HepG2 (cell line): ENCODE results near the gene SCGB1D2. TPM values are rescaled to one million over a fixed set of nuclear protein-coding genes. Genes with fewer than 3 reads are reported as not detected.
A peak's percentile ranks its signal among the peaks of the same experiment; 100 is the strongest.

ENCODE experiments used
- BORCS8-MEF2B ChIP-seq: sonication (generic); formaldehyde crosslinking; IDR thresholded peaks from 2 replicates; pipeline ENCODE4 v1.8.0; 2022; ENCODE audit warnings: mild to moderate bottlenecking, missing genetic modification reagents
- CENPBD1 ChIP-seq: sonication (generic); formaldehyde crosslinking; IDR thresholded peaks from 2 replicates; pipeline ENCODE4 v1.8.0; 2022; ENCODE audit warnings: missing genetic modification reagents, low read depth, mild to moderate bottlenecking, borderline replicate concordance
- ISL2 ChIP-seq: sonication (generic); formaldehyde crosslinking; IDR thresholded peaks from 2 replicates; pipeline ENCODE4 v1.5.0; 2020; ENCODE audit warnings: missing genetic modification reagents
- SMARCE1 ChIP-seq: fragments of 450-650 bp; IDR thresholded peaks from 2 replicates; pipeline ENCODE4 v1.6.1; 2017; ENCODE audit warnings: borderline replicate concordance
- SP4 ChIP-seq: sonication (generic); formaldehyde crosslinking; IDR thresholded peaks from 2 replicates; pipeline ENCODE4 v1.8.1; 2023; ENCODE audit warnings: mild to moderate bottlenecking, missing genetic modification reagents
- SRY ChIP-seq: sonication (generic); formaldehyde crosslinking; IDR thresholded peaks from 2 replicates; pipeline ENCODE4 v1.8.0; 2022; ENCODE audit warnings: mild to moderate bottlenecking, missing genetic modification reagents
- TAF1 ChIP-seq: sonication (generic); formaldehyde crosslinking; IDR thresholded peaks from 2 replicates; pipeline ENCODE4 v1.4.0; 2020; ENCODE audit warnings: missing genetic modification reagents
- ZBED4 ChIP-seq: sonication (generic); formaldehyde crosslinking; IDR thresholded peaks from 2 replicates; pipeline ENCODE4 v1.4.0; 2020; ENCODE audit warnings: missing genetic modification reagents, borderline replicate concordance
- ZBTB20 ChIP-seq: sonication (generic); formaldehyde crosslinking; IDR thresholded peaks from 2 replicates; pipeline ENCODE4 v1.8.1; 2023; ENCODE audit warnings: missing genetic modification reagents, low read depth, mild to moderate bottlenecking, borderline replicate concordance
- ZFYVE20 ChIP-seq: sonication (generic); formaldehyde crosslinking; IDR thresholded peaks from 2 replicates; pipeline ENCODE4 v1.8.0; 2023; ENCODE audit warnings: low read depth, mild to moderate bottlenecking, moderate library complexity, missing genetic modification reagents, borderline replicate concordance
- ZNF281 ChIP-seq: sonication (generic); formaldehyde crosslinking; IDR thresholded peaks from 2 replicates; pipeline ENCODE4 v1.4.0; 2020; ENCODE audit warnings: missing genetic modification reagents, borderline replicate concordance
- ZNF468 ChIP-seq: sonication (generic); formaldehyde crosslinking; IDR thresholded peaks from 2 replicates; pipeline ENCODE4 v1.8.0; 2022; ENCODE audit warnings: mild to moderate bottlenecking, moderate library complexity, missing genetic modification reagents
- ZNF777 ChIP-seq: sonication (generic); formaldehyde crosslinking; IDR thresholded peaks from 2 replicates; pipeline ENCODE4 v1.4.0; 2020; ENCODE audit warnings: missing genetic modification reagents
- ZSCAN9 ChIP-seq: IDR thresholded peaks from 2 replicates; pipeline ENCODE4 v1.6.1; 2016; ENCODE audit warnings: borderline replicate concordance
- polyA plus RNA-seq, 8 experiments: library from polyadenylated mRNA; depleted of rRNA in 3 of 8; stranded (reverse) in 7 of 8; unstranded in 1 of 8; fragments of >200 nt; fragmentation: Illumina TruSeq in 4 of 8; extraction: Trizol in 4 of 8; gene quantifications; 2 replicates each; pipeline versions ENCODE4 v1.2.1 to v1.2.3, GENCODE V29; 2011 to 2016; ENCODE audit warnings: low read depth in 4 of 8, missing spikeins in 1 of 8, mixed read lengths in 1 of 8; ENCODE audit not compliant: insufficient read depth in 1 of 8
- total RNA-seq, 5 experiments: library from RNA; depleted of rRNA; stranded (reverse); fragments of >200 nt; fragmentation: Illumina TruSeq; extraction: Trizol; gene quantifications; 2 replicates each; pipeline ENCODE4 v1.2.3, GENCODE V29; 2016; ENCODE audit warnings: low read depth in 1 of 5
- TF ChIP-seq, protein P1 (sequence below): IDR thresholded peaks from 2 replicates; pipeline ENCODE4 v1.6.1; 2016
- TF ChIP-seq, protein P2 (sequence below): sonication (generic); formaldehyde crosslinking; IDR thresholded peaks from 2 replicates; pipeline ENCODE4 v1.4.0; 2020; ENCODE audit warnings: missing genetic modification reagents, borderline replicate concordance

The SCGB1D2 gene
- total and polyA plus RNA-seq, 2 of the 13 experiments (the other 11 are each of a cell fraction or from before 2014, with no cell fraction given) = not detected

DNA sequence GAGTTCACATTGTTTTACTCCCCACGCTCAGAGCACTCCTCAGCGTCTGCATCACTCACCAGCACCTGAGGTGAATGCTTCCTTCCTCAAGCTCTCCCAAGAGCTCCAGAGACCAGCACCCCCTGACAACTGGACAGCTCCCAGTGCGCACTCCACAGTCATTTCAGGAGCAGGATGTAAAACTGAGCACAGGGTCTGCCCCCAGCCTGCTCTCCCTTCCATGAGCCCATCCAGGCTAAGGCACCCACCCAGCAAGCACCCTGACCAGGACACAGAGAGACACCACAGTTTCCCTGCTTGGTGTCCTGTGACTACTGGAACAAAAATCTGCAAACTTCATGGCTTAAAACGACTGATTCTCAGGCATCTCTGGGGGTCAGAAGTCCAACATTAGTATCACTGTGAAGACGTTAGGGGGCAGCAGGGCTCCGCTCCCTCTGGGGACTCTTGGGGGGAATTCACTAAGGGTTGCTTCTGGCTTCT, 3.3 kb downstream of the SCGB1D2 start (continued):
- TF ChIP-seq, protein P1, sequence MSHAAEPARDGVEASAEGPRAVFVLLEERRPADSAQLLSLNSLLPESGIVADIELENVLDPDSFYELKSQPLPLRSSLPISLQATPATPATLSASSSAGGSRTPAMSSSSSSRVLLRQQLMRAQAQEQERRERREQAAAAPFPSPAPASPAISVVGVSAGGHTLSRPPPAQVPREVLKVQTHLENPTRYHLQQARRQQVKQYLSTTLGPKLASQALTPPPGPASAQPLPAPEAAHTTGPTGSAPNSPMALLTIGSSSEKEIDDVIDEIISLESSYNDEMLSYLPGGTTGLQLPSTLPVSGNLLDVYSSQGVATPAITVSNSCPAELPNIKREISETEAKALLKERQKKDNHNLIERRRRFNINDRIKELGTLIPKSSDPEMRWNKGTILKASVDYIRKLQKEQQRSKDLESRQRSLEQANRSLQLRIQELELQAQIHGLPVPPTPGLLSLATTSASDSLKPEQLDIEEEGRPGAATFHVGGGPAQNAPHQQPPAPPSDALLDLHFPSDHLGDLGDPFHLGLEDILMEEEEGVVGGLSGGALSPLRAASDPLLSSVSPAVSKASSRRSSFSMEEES (CRISPR knock-in tag) = 0 out of 2 replicates have a peak, but pooled peaks have one; percentile 55
- 0 out of 2 replicates have a peak, but pooled peaks have one; percentile 35 for TF ChIP-seq ZNF777 (CRISPR knock-in tag)
- TF ChIP-seq ZNF281 (CRISPR knock-in tag) = peak; percentile 44; the same call in 1 of the 2 replicates
- TF ChIP-seq ZBED4 (CRISPR knock-in tag) = no peak
- no peak for TF ChIP-seq SP4
- no peak for TF ChIP-seq ZNF468 (CRISPR knock-in tag)
- TF ChIP-seq ZSCAN9 (CRISPR knock-in tag) = peak; percentile 94; the same call in 1 of the 2 replicates
- TF ChIP-seq TAF1 = no peak
- peak; percentile 81; the same call in 1 of the 2 replicates for TF ChIP-seq SRY
- TF ChIP-seq ZFYVE20 = no peak
- TF ChIP-seq ISL2 = no peak
- TF ChIP-seq, protein P2, sequence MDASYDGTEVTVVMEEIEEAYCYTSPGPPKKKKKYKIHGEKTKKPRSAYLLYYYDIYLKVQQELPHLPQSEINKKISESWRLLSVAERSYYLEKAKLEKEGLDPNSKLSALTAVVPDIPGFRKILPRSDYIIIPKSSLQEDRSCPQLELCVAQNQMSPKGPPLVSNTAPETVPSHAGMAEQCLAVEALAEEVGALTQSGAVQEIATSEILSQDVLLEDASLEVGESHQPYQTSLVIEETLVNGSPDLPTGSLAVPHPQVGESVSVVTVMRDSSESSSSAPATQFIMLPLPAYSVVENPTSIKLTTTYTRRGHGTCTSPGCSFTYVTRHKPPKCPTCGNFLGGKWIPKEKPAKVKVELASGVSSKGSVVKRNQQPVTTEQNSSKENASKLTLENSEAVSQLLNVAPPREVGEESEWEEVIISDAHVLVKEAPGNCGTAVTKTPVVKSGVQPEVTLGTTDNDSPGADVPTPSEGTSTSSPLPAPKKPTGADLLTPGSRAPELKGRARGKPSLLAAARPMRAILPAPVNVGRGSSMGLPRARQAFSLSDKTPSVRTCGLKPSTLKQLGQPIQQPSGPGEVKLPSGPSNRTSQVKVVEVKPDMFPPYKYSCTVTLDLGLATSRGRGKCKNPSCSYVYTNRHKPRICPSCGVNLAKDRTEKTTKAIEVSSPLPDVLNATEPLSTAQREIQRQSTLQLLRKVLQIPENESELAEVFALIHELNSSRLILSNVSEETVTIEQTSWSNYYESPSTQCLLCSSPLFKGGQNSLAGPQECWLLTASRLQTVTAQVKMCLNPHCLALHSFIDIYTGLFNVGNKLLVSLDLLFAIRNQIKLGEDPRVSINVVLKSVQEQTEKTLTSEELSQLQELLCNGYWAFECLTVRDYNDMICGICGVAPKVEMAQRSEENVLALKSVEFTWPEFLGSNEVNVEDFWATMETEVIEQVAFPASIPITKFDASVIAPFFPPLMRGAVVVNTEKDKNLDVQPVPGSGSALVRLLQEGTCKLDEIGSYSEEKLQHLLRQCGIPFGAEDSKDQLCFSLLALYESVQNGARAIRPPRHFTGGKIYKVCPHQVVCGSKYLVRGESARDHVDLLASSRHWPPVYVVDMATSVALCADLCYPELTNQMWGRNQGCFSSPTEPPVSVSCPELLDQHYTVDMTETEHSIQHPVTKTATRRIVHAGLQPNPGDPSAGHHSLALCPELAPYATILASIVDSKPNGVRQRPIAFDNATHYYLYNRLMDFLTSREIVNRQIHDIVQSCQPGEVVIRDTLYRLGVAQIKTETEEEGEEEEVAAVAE (CRISPR knock-in tag) = peak; percentile 67; the same call in 1 of the 2 replicates
- no peak for TF ChIP-seq SMARCE1
- peak; percentile 73; the same call in 1 of the 2 replicates for TF ChIP-seq BORCS8-MEF2B (CRISPR knock-in tag)
- no peak for TF ChIP-seq CENPBD1 (CRISPR knock-in tag)
- TF ChIP-seq ZBTB20 (CRISPR knock-in tag) = peak; percentile 61; the same call in 1 of the 2 replicates
